HCT116 (cell line): ENCODE measurements around the gene TMEM132A.
A peak's percentile ranks its signal among the peaks of the same experiment; 100 is the strongest.

Source experiments
- EGR1 ChIP-seq: IDR thresholded peaks from 2 replicates; pipeline ENCODE4 v1.6.1; 2012; ENCODE audit warnings: low read depth
- EZH2 ChIP-seq: fragments of 200-600 bp; sonication (generic); IDR thresholded peaks from 2 replicates; pipeline ENCODE4 v1.6.1; 2017; ENCODE audit warnings: antibody characterized with exemption, mixed run types
- EZH2phosphoT487 ChIP-seq: fragments of 200-600 bp; IDR thresholded peaks from 2 replicates; pipeline ENCODE4 v1.6.1; 2018; ENCODE audit warnings: antibody characterized with exemption, borderline replicate concordance
- TF ChIP-seq, protein P1 (sequence below), 3 experiments: fragments of 200-600 bp in 1 of 3; sonication (generic) in 1 of 3; IDR thresholded peaks in 2 of 3; conservative IDR thresholded peaks in 1 of 3; 2 replicates each; pipeline ENCODE4 v1.5.1; 2012 to 2017; ENCODE audit warnings: low read depth in 2 of 3, low read length in 2 of 3, antibody characterized with exemption in 1 of 3, borderline replicate concordance in 1 of 3, control low read depth in 1 of 3, mild to moderate bottlenecking in 1 of 3, mixed read lengths in 1 of 3, mixed run types in 1 of 3, moderate library complexity in 1 of 3; ENCODE audit not compliant: insufficient read depth in 1 of 3

DNA sequence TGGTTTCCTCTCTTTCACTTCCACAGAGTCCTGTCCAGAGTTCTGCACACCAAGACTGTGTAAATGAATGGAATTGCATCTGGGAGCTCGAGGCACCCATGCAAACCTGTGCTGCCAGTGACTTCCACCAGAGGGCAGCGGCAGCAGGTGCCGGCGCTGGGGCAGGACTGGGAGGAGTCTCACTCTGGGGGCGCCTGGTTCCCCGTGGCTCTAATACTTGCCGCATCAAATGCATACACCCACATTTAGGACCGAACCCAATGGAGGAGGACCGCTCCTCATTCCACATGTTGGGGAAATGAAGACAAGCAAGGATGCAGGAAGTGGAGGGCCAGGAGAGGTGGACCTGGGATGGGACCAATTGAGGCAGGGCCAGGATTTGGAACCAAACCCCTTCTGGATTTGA lies 46.1 kb downstream of the TMEM132A start:
- TF ChIP-seq EZH2, result no peak
- TF ChIP-seq, protein P1, sequence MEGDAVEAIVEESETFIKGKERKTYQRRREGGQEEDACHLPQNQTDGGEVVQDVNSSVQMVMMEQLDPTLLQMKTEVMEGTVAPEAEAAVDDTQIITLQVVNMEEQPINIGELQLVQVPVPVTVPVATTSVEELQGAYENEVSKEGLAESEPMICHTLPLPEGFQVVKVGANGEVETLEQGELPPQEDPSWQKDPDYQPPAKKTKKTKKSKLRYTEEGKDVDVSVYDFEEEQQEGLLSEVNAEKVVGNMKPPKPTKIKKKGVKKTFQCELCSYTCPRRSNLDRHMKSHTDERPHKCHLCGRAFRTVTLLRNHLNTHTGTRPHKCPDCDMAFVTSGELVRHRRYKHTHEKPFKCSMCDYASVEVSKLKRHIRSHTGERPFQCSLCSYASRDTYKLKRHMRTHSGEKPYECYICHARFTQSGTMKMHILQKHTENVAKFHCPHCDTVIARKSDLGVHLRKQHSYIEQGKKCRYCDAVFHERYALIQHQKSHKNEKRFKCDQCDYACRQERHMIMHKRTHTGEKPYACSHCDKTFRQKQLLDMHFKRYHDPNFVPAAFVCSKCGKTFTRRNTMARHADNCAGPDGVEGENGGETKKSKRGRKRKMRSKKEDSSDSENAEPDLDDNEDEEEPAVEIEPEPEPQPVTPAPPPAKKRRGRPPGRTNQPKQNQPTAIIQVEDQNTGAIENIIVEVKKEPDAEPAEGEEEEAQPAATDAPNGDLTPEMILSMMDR (IDR thresholded peaks at IDR 0.05 in 2 of 3, conservative IDR thresholded peaks at IDR 0.05 in 1 of 3; ENCODE audit: borderline replicate concordance in 1 of 3, insufficient read depth in 1 of 3, low read depth in 2 of 3, low read length in 2 of 3), result peak; percentile 83 to 93 (median 87); a peak in 5 of 6 replicates
- TF ChIP-seq EZH2phosphoT487, result no peak
- no peak for TF ChIP-seq EGR1
